A549 (cell line): ENCODE results near the gene TRIM25. TPM values are rescaled to one million over a fixed set of nuclear protein-coding genes. Genes with fewer than 3 reads are reported as not detected.

Source experiments
- ATAC-seq, 2 experiments: fragments of 200-7000 bp in 1 of 2; fragments of >200 bp in 1 of 2; cut with Nextera tagmentation in 1 of 2; cut with Tn5 transposase in 1 of 2; 3 replicates each; pipeline versions ENCODE4 v1.8.0 to v1.9.1; 2018 to 2020; ENCODE audit warnings: mild to moderate bottlenecking in 1 of 2, moderate library complexity in 1 of 2
- CTCF ChIA-PET: fragments of 300-600 bp; sonication (Branson Sonifier 250); formaldehyde crosslinking; extraction: SDS; loops from one replicate; lab custom pipeline; 2021; ENCODE audit warnings: antibody characterized with exemption, inconsistent platforms; lab: Yijun Ruan, JAX
- POLR2A ChIA-PET: fragments of 350-600 bp; formaldehyde crosslinking; extraction: SDS; loops from one replicate; lab custom pipeline; 2021; ENCODE audit warnings: antibody characterized with exemption, inconsistent platforms; lab: Yijun Ruan, JAX
- DNase-seq, 2 experiments: peaks; one replicate each; pipeline versions ENCODE4 v3.0.0 to v3.0.0-alpha.2; 2011 to 2016; ENCODE audit warnings: low read depth in 1 of 2, low spot score in 1 of 2
- FAIRE-seq: peaks from 2 replicates; lab custom pipeline; 2011; peaks lifted over from hg19 to GRCh38; lab: Jason Lieb, UNC
- H3K27ac ChIP-seq, 2 experiments: fragments of >200 bp; sonication (Bioruptor Twin); formaldehyde crosslinking; 3 replicates each; pipeline ENCODE4 v1.5.1; 2016 to 2017
- H3K4me1 ChIP-seq: fragments of >200 bp; sonication (Bioruptor Twin); formaldehyde crosslinking; 3 replicates; pipeline ENCODE4 v1.6.1; 2016
- H3K4me2 ChIP-seq: fragments of >200 bp; sonication (Bioruptor Twin); formaldehyde crosslinking; 3 replicates; pipeline ENCODE4 v1.6.1; 2016
- H3K4me3 ChIP-seq: fragments of >200 bp; sonication (Bioruptor Twin); formaldehyde crosslinking; 3 replicates; pipeline ENCODE4 v1.5.1; 2016
- H3K9me3 ChIP-seq: fragments of >200 bp; sonication (Bioruptor Twin); formaldehyde crosslinking; 3 replicates; pipeline ENCODE4 v1.6.1; 2016
- BCL3 ChIP-seq: fragments of >200 bp; sonication (Bioruptor Twin); formaldehyde crosslinking; IDR thresholded peaks from 3 replicates; pipeline ENCODE4 v1.6.1; 2016
- CBX8 ChIP-seq: fragments of 200-600 bp; sonication (generic); IDR thresholded peaks from 2 replicates; pipeline ENCODE4 v1.6.1; 2016
- CEBPB ChIP-seq, 2 experiments: fragments of >200 bp in 1 of 2; sonication (Bioruptor Twin) in 1 of 2; formaldehyde crosslinking in 1 of 2; IDR thresholded peaks; 2 replicates each; pipeline ENCODE4 v1.6.1; 2012 to 2016
- CHD2 ChIP-seq: fragments of 150-350 bp; IDR thresholded peaks from 2 replicates; pipeline ENCODE4 v1.6.1; 2014; ENCODE audit warnings: low read length; ENCODE audit not compliant: partially characterized antibody
- E2F6 ChIP-seq: IDR thresholded peaks from 2 replicates; pipeline ENCODE4 v1.6.1; 2012; ENCODE audit warnings: low read depth, borderline replicate concordance
- EHF ChIP-seq: fragments of 250-450 bp; sonication (Bioruptor Pico); IDR thresholded peaks from 2 replicates; pipeline ENCODE4 v1.5.0; 2020; ENCODE audit warnings: mild to moderate bottlenecking
- ELK1 ChIP-seq: fragments of 150-350 bp; IDR thresholded peaks from 2 replicates; pipeline ENCODE4 v1.6.1; 2014; ENCODE audit warnings: low read depth, mild to moderate bottlenecking, low read length
- FOSB ChIP-seq: fragments of 250-450 bp; sonication (Bioruptor Pico); IDR thresholded peaks from 2 replicates; pipeline ENCODE4 v1.5.0; 2020; ENCODE audit warnings: mild to moderate bottlenecking, moderate library complexity
- FOSL2 ChIP-seq, 2 experiments: fragments of 450-650 bp in 1 of 2; fragments of >200 bp in 1 of 2; sonication (Bioruptor Twin) in 1 of 2; formaldehyde crosslinking; IDR thresholded peaks; 2 replicates each; pipeline versions ENCODE4 v1.5.0 to v1.6.1; 2016 to 2020; ENCODE audit warnings: mild to moderate bottlenecking in 1 of 2, moderate library complexity in 1 of 2
- FOXS1 ChIP-seq: fragments of 250-450 bp; sonication (Bioruptor Pico); IDR thresholded peaks from 2 replicates; pipeline ENCODE4 v1.5.0; 2020; ENCODE audit warnings: mild to moderate bottlenecking, moderate library complexity
- HEYL ChIP-seq: fragments of 250-450 bp; sonication (Bioruptor Pico); IDR thresholded peaks from 2 replicates; pipeline ENCODE4 v1.8.0; 2021; ENCODE audit warnings: mild to moderate bottlenecking, moderate library complexity
- HOXB13 ChIP-seq: fragments of 250-450 bp; sonication (Bioruptor Pico); IDR thresholded peaks from 2 replicates; pipeline ENCODE4 v1.5.0; 2020; ENCODE audit warnings: low read depth, mild to moderate bottlenecking, moderate library complexity
- HOXB5 ChIP-seq: fragments of 250-450 bp; sonication (Bioruptor Pico); IDR thresholded peaks from 2 replicates; pipeline ENCODE4 v1.5.0; 2020; ENCODE audit warnings: mild to moderate bottlenecking, moderate library complexity
- JUNB ChIP-seq: fragments of >200 bp; sonication (Bioruptor Twin); formaldehyde crosslinking; IDR thresholded peaks from 2 replicates; pipeline ENCODE4 v1.6.1; 2016
- MAFK ChIP-seq: fragments of 450-650 bp; IDR thresholded peaks from 2 replicates; pipeline ENCODE4 v1.6.1; 2014; ENCODE audit not compliant: partially characterized antibody
- MAX ChIP-seq: IDR thresholded peaks from 2 replicates; pipeline ENCODE4 v1.6.1; 2012
- MAZ ChIP-seq: fragments of 150-350 bp; IDR thresholded peaks from 2 replicates; pipeline ENCODE4 v1.6.1; 2014; ENCODE audit warnings: antibody characterized with exemption, low read depth, low read length, borderline replicate concordance
- MYC ChIP-seq: IDR thresholded peaks from 2 replicates; pipeline ENCODE4 v1.6.1; 2012; ENCODE audit warnings: mild to moderate bottlenecking, inconsistent platforms, low read length, improper control_type of control experiment, borderline replicate concordance
- PHF8 ChIP-seq: fragments of 200-600 bp; sonication (generic); IDR thresholded peaks from 2 replicates; pipeline ENCODE4 v1.6.1; 2016; ENCODE audit warnings: low read depth, mild to moderate bottlenecking, antibody characterized with exemption, moderate library complexity, borderline replicate concordance
- POLR2A ChIP-seq: IDR thresholded peaks from 2 replicates; pipeline ENCODE4 v1.6.1; 2012; ENCODE audit warnings: mild to moderate bottlenecking, low read length
- RCOR1 ChIP-seq: fragments of 150-350 bp; IDR thresholded peaks from 2 replicates; pipeline ENCODE4 v1.6.1; 2014; ENCODE audit warnings: antibody characterized with exemption, low read length, low read depth
- RFX5 ChIP-seq: fragments of 450-650 bp; IDR thresholded peaks from 2 replicates; pipeline ENCODE4 v1.7.1; 2014; ENCODE audit warnings: antibody characterized with exemption, mild to moderate bottlenecking, moderate library complexity
- TFCP2L1 ChIP-seq: fragments of 250-450 bp; sonication (Bioruptor Pico); IDR thresholded peaks from 2 replicates; pipeline ENCODE4 v1.5.0; 2021; ENCODE audit warnings: mild to moderate bottlenecking
- TP53 ChIP-seq: fragments of 250-450 bp; sonication (Bioruptor Pico); IDR thresholded peaks from 2 replicates; pipeline ENCODE4 v1.5.0; 2021; ENCODE audit warnings: mild to moderate bottlenecking, moderate library complexity
- USF2 ChIP-seq: fragments of 450-650 bp; IDR thresholded peaks from 2 replicates; pipeline ENCODE4 v1.6.1; 2014; ENCODE audit warnings: antibody characterized with exemption
- ZFP36 ChIP-seq: fragments of 450-650 bp; IDR thresholded peaks from 2 replicates; pipeline ENCODE4 v1.6.1; 2014; ENCODE audit warnings: borderline replicate concordance; ENCODE audit not compliant: partially characterized antibody
- WGBS: methylation state at CpG from one replicate; pipeline ENCODE4 v1.1.6; 2017; ENCODE audit errors: missing lambda C conversion rate; 5-methylcytosine and 5-hydroxymethylcytosine counted together
- polyA plus RNA-seq, 4 experiments: library from polyadenylated mRNA; depleted of rRNA in 3 of 4; stranded (reverse); fragments of >200 nt; fragmentation: RNase III in 1 of 4; extraction: RNeasy Plus Mini Kit Qiagen cat#74134 plus additional on column Dnase treatment in 1 of 4; gene quantifications; 2 replicates in 3 of 4; 3 replicates in 1 of 4; pipeline ENCODE4 v1.2.3, GENCODE V29; 2011 to 2017

The TRIM25 gene
- polyA plus RNA-seq, 2 of the 4 experiments (the other 2 are of a cell fraction) = 38.3 to 65.4 TPM

- TF ChIP-seq CEBPB (IDR thresholded peaks at IDR 0.05) (no peak), MAFK (no peak), TP53 (CRISPR knock-in tag) (no peak), CHD2 (no peak), FOXS1 (CRISPR knock-in tag) (no peak), ELK1 (no peak), EHF (CRISPR knock-in tag) (no peak)
- peaks cover 3% of the 10 kb centered on the region; the same call in 2 of the 3 replicates for H3K9me3 ChIP-seq
- 66% methylated on average over 21 of the region's 21 CpGs for WGBS
- ATAC-seq (no peak), DNase-seq (no peak), FAIRE-seq (no peak)
- H3K4me2 ChIP-seq = peak overlapping the region; percentile 90
- H3K27ac ChIP-seq = peak overlapping the region; percentile 93 to 94; a peak in 5 of 6 replicates
- peak overlapping the region; percentile 63 for H3K4me3 ChIP-seq
- H3K4me1 ChIP-seq = peaks cover 47% of the 10 kb centered on the region
- ChIA-PET CTCF (interaction anchor here (1.0 to 2.6 kb wide), 6 partner anchors 9 to 93 kb away, joined by 4 to 10 read pairs (median 4); no protein-coding TSS in a partner anchor), POLR2A (no interaction called here)
These were observed 1.5 kb downstream of the TRIM25 start for GRCh38 chr17:56912105-56912999.

GRCh38 chr17:56910509-56911235 lies 3.2 kb downstream of the TRIM25 start:
- TF ChIP-seq FOSB (CRISPR knock-in tag) (no peak), HOXB5 (no peak), HOXB13 (CRISPR knock-in tag) (no peak), JUNB (no peak), BCL3 (no peak), USF2 (no peak), POLR2A (no peak), E2F6 (no peak), RCOR1 (no peak), MAX (no peak), HEYL (no peak), ZFP36 (no peak), FOSL2 (IDR thresholded peaks at IDR 0.05) (no peak), FOSL2 (CRISPR knock-in tag; IDR thresholded peaks at IDR 0.05) (no peak), RFX5 (no peak), TFCP2L1 (no peak), EHF (CRISPR knock-in tag) (no peak), CBX8 (no peak), MAZ (no peak), MYC (no peak), PHF8 (no peak)
- Histone ChIP-seq H3K27ac (peak overlapping the region in 1 of 2 experiments; percentile 17; a peak in 1 of 6 replicates), H3K4me2 (peak overlapping the region; percentile 15; the same call in 2 of the 3 replicates), H3K9me3 (no peaks in the 10 kb centered on the region), H3K4me1 (peaks cover 37% of the 10 kb centered on the region), H3K4me3 (no peak overlapping the region)
- DNase-seq = no peak
- no peak for ATAC-seq
- CTCF ChIA-PET = interaction anchor here (1.5 to 3.2 kb wide), 5 partner anchors 29 to 91 kb away, joined by 4 to 15 read pairs (median 7); partner anchors contain the start of gene COIL
- POLR2A ChIA-PET = no interaction called here
- FAIRE-seq = no peak
- WGBS = 67% methylated on average over 7 of the region's 7 CpGs
